ENCODE measurements around the gene DEFB119.
"Not testable (repeated sequence)": the region's sequence is repeated elsewhere in the genome, so short reads cannot be mapped to it uniquely, and the experiment has no call there.

The DEFB119 gene, protein sequence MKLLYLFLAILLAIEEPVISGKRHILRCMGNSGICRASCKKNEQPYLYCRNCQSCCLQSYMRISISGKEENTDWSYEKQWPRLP

DNA sequence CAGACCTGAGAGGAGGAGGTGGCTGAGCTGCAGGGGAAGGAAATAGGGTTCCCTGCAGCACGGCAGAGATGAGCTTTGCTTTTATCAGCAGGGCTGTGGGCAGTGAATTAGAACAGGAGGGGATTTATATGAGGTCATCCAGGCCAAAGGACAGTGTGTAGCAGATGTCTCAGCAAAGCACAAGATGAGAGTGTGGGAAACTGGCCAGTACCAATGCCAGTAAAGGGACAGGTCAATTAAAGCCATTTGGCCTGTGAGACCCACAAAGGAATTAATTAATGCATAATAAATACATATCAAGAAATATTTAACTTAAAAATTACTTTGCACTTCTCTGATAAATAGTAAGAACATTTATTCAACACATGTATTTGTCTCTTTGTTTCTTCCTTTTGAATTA, at the start of gene DEFB119:
TSS of gene DEFB119 (minus strand) at position 101 of the 400 bp plus-strand sequence. CDS start 107 bp downstream, outside the sequence.
- no peak for DNase-seq

DNA sequence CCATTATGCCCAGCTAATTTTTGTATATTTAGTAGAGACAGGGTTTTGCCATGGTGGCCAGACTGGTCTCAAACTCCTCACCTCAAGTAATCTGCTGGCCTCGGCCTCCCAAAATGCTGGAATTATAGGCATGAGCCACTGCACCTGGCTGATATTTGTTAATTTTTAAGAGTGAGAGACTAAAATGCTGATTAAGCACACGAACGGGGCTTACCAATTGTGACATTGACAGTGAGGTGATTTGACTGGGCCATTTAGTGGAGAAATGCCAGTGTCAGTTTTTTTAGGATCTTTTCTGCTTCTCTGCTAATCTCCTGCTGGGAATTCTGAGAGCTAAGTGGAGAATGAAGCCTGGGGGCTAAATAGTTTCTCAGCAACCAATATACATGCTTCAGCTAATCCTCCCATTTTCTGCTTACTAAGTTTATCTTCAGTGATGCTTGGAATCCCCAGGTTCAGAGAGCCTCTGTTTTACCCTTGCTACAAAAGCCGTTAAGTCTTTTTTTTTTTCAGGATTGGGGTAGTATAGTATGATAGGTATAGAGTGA, 40.3 kb upstream of the DEFB119 start:
- no peak for DNase-seq

DNA sequence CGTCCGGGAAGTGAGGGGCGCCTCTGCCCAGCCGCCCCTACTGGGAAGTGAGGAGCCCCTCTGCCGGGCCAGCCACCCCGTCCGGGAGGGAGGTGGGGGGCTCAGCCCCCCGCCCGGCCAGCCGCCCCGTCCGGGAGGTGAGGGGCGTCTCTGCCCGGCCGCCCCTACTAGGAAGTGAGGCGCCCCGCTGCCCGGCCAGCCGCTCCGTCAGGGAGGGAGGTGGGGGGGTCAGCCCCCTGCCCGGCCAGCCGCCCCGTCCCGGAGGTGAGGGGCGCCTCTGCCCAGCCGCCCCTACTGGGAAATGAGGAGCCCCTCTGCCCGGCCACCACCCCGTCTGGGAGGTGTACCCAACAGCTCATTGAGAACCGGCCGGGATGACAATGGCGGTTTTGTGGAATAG, 37.2 kb upstream of the DEFB119 start:
- DNase-seq: not testable (repeated sequence)

DNA sequence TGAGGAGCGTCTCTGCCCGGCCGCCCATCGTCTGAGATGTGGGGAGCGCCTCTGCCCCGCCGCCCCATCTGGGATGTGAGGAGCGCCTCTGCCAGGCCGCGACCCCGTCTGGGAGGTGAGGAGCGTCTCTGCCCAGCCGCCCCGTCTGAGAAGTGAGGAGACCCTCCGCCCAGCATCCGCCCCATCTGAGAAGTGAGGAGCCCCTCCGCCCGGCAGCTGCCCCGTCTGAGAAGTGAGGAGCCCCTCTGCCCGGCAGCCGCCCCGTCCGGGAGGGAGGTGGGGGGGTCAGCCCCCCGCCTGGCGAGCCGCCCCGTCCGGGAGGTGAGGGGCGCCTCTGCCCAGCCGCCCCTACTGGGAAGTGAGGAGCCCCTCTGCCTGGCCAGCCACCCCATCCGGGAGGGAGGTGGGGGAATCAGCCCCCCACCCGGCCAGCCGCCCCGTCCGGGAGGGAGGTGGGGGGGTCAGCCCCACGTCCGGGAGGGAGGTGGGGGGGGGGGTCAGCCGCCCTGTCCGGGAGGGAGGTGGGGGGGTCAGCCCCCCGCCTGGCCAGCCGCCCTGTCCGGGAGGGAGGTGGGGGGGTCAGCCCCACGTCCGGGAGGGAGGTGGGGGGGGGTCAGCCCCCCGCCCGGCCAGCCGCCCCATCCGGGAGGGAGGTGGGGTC, 36.6 kb upstream of the DEFB119 start:
- DNase-seq: not testable (repeated sequence)

DNA sequence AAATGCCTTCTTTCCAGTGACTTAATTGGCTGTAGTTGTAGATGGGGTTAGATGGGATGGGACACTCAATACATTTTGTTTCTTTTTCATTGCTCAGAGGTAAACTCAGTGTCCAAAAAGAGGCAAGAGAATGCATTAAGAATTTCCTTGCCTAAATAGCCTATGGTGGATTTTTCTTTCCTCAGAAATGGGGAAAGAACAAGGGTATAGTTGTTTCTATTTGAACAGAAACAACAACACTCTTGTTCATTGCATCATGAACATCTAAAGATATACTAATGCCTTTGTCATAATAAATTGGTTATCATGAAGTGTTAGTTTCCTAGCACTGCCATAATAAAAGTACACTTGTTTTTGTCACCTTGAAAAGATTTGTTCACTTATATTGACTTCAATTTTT, 35.4 kb upstream of the DEFB119 start:
- DNase-seq: no peak

DNA sequence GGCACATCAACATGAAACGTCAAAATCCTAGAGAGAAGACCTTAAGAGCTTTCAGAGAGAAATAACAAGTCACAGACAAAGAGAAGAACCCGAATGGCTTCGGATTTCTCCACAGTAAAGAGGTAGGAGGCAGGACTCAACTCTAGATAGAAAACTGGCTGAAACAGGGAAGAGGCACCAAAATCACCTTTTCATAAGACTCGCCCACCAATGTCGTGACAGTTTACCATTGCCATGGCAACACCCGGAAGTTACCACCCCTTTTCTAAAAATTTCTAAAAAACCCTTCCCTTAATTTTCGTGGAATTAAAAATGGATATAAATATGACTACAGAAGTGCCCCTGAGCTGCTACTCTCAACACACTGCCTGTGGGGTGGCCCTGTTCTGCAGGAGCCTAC, 27.9 kb upstream of the DEFB119 start:
- DNase-seq: no peak

DNA sequence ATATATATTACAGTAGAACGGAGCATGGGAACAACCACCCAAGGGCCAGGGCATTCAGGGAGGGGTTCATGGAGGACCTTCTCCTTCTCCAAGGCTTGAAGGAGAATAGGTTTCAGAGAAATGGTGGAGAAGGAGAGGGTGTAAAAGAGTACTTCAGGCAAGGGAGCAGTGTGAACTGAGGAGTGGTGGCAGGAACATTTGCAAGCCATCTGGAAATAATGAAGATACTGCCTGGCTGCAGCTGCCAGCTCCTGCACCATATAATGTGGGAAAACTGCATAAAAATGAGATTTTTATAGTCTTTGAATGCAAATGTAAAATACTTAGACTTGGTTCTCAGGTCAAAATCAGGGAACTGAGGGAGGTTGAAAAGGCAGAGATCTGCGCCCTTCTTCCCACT, 25.3 kb upstream of the DEFB119 start:
- DNase-seq: no peak

DNA sequence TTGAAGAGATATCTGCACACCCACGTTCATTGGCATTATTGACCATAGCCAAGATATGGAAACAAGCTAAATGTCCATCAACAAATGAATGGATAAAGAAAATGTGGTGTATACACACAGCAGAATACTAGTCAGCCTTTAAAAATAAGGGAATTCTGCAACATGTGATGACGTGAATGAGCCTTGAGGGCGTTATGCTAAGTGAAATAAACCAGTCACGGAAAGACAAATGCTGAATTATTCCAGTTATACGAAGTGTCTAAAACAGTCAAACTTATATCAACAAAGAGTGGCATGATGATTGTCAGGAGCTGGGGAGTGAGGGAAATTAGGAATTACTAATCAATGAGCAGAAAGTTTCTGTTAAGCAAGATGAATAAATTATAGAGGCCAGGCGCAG, 24.0 kb upstream of the DEFB119 start:
- DNase-seq: no peak

DNA sequence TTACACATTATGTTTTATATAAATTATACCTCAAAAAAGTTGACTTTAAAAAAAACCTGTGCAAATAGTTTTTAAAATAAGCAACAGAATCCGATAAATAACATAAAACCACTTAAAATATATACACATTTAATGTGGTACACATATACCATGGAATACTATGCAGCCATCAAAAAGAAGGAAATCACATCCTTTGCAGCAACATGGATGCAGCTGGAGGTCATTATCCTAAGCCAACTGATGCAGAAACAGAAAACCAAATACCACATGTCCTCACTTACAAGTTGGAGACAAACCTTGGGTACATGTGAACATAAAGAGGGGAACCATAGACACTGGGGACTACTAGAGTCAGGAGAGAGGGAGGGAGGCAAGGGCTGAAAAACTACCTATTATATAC, 19.6 kb upstream of the DEFB119 start:
- DNase-seq: no peak

DNA sequence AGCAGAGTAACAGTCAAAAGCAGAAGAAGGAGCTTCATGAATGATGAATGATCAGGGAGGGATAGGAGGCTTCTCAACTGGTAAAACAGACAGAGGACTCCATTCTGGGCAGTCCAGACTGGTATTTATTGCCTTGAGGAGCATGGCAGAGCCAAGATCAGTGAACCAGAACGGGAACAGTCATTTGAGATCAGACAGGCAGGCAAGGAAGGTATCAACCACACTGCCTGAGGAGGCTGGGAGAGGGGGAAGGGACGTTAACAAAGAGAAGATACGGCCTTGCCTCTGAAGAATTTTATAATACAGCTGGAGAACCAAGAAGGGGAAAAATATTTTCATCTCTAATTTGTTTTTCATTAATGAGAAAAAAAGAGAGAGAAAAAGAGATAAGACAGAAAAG, 15.7 kb upstream of the DEFB119 start, which contains the start of gene DEFB121:
TSS of gene DEFB121 (minus strand) at position 101 of the 400 bp plus-strand sequence. CDS start at position 38, 63 bp downstream.
- DNase-seq: no peak

DNA sequence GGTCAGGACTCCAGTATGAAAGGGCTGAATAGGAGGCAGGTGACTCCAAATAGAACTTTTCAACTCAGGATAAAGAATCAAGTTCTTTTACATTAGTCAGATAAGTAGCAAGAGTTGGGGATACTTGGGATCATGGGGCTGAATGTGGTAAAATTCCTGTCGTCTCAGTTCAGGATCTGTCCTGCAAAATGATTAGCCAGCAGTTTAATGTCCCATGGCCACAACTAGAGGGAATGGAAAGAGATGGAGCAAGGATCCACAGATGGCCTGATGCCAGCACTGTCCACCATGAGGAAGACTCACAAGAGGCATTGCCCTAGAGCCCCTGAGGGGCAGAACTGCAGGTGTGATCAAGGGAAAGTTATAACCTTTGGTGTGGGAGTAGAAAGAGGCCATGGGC, 13.5 kb upstream of the DEFB119 start:
- DNase-seq: no peak

DNA sequence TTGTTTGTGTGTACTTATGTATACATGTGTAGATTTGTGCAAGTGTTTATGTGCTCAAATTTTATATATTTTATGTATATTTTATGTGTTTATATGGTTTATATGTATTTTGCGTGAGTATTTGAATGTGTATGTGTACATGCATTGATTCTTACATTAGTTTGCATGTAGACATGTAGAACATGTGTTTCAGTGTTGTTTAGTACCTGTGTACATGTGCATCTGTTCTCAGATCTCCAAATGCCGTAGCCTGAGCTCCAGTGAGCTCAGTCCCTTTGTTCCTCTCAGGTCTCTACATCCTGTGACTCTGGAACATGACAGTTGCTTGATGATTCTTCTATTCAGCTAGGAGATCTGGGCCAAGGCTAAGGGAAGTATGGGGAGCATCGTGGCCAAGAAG, 4.5 kb upstream of the DEFB119 start:
- no peak for DNase-seq

DNA sequence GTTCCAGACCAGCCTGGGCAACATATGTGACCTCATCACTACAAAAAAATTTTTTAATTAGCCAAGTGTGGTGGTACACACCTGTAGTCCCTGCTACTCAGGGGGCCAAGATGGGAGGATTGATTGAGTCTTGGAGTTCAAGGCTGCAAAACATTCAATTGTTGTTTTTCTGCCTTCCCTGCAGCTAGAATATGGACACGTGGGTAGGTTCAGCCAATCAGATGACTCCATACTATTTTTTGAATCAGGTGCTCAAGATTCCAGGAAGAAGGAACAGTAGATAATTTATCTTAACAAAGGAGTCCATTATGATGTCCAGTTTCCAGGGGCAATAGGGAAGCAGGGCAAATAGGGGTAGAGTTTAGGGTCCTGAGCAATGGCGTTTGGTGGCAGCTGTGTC, 2.4 kb upstream of the DEFB119 start:
- no peak for DNase-seq

DNA sequence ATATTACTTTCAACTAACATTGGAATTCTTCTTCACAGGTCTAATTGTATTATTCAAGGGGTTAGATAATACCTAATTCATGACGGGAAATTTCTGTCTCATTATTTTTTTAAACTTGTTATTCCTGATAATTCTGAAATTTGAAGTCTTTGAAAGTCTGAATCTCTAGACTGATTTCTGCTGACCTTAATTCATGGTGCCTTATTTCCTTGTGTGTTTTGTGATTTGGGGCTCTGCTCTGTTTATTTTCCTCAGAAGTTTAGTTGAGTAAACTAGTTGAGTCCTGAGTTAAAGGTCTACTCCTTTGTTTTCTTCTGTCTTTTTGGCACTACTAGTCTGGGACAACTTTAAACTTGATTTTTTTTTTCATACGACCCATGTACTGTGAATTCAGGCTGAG, 16.0 kb downstream of the DEFB119 start:
- DNase-seq: no peak

DNA sequence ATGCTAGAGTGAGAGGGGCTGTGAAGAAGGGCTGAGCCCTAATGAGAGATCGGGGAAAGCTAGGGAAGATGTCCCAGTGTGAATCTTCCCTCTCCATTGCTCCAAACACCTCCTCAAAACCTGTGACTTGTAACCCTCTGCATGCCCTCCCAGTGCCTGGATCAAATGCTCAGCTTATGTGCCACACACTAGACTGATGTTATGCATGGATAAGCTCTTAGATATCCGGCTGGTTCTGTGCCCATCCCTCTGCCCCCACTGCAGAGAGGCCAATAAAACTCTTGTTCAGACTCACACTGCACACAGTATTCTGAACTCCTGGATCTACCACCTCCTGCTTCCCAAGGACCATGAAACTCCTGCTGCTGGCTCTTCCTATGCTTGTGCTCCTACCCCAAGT, 22.1 kb downstream of the DEFB119 start, which contains the start of gene DEFB118:
TSS of gene DEFB118 (plus strand) at position 301 of the 400 bp plus-strand sequence. CDS start at position 351, 50 bp downstream.
- no peak for DNase-seq

DNA sequence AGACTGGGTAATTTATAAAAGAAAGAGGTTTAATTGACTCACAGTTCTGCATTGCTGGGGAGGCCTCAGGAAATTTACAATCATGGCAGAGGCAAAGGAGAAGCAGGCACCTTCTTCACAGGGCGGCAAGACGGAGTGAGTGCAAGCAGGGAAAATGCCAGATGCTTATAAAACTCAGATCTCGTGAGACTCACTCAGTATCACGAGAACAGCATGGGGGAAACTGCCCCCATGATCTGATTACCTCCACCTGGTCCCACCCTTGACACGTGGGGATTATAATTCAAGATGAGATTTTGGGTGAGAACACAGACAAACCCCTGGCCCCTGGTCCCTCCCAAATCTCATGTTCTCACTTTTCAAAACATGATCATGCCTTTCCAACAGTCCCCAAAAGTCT, 26.1 kb downstream of the DEFB119 start:
- not testable (repeated sequence) for DNase-seq

DNA sequence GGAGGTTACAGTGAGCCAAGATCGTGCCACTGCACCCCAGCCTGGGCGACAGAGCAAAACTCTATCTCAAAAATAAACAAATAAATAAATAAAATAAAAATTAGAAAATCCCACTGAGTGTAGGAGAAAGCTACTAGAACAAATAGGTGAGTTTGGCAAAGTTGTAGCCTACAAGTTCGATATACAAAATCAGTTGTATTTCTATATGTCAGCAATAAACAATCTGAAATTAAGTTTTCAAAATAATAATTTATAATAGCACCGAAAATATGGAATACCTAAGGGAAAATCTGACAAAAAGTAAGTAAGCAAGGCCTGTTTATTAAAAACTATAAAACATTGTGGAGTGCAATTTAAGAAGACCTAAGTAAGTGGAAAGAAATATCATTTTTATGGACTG, 27.1 kb downstream of the DEFB119 start:
- DNase-seq: no peak

DNA sequence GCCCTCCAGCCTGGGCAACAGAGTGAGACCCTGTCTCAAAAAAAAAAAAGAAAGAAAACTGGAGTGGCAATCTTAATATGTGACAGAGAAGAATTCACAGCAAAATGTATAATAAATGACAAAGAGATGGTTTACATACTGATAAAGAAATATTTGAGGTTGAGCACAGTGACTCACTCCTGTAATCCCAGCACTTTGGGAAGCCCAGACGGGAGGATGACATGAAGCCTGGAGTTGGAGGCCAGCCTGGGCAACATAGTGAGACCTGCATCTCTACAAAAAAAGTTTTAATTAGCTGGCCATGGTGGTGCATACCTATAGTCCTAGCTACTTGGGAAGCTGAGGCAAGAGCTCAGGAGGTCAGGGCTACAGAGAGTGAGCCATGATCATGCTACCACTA, 34.4 kb downstream of the DEFB119 start:
- no peak for DNase-seq

DNA sequence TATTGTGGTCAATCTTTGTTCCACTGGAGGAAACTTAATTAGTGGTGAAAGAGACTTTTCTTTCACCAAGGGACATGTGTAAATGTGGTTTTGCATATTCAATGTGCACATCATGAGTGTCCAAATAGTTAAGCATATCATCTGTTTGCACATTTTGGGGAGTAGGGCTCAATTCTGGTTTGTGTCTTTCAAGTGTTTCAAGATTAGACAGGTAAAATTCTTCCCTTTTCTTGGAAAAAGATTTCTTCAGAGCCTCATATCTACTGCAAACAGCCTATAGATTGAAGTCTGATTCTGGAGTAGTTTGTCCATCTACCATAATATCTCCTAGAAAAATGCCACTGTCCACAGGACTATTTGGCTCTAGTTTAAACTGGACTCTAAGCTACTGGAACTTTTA, 48.9 kb downstream of the DEFB119 start:
- no peak for DNase-seq

DNA sequence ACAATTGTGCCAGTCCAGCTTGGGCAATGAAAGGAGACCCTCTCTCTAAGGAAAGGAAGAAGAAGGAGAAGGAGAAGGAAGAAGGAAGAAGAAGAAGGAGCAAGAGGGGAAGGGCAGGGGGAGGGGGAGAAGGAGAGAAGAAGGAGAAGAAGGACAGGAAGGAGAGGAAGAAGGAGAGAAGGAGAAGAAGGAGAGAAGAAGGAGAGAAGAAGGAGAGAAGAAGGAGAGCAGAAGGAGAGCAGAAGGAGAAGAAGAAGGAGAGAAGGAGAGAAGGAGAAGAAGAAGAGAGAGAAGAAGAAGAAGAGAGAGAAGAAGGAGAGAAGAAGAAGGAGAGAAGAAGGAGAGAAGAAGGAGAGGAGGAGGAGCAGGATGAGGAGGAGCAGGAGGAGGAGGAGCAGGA, 59.5 kb downstream of the DEFB119 start:
- no peak for DNase-seq
